Dendritic cell treated with granulocyte-macrophage colony-stimulating factor and Interleukin-4, amounts not matched to agents 40 ng/mL and 50 ng/mL, for 4 days (primary cell): ENCODE data around the gene CACNA1C.
"Not testable (repeated sequence)": the region's sequence is repeated elsewhere in the genome, so short reads cannot be mapped to it uniquely, and the experiment has no call there.

Source experiments
- H3K27ac Mint-ChIP-seq: one replicate; pipeline ENCODE4 v1.8.0; 2022; ENCODE audit warnings: mild to moderate bottlenecking, mixed read lengths
- H3K27me3 Mint-ChIP-seq: one replicate; pipeline ENCODE4 v1.8.0; 2022; ENCODE audit warnings: mild to moderate bottlenecking, mixed read lengths
- H3K36me3 Mint-ChIP-seq: one replicate; pipeline ENCODE4 v1.8.0; 2022; ENCODE audit warnings: low read depth, mixed read lengths
- H3K4me1 Mint-ChIP-seq: one replicate; pipeline ENCODE4 v1.8.0; 2022; ENCODE audit warnings: low read depth, mixed read lengths
- H3K4me3 Mint-ChIP-seq: one replicate; pipeline ENCODE4 v1.8.0; 2022; ENCODE audit warnings: mild to moderate bottlenecking, moderate library complexity, mixed read lengths
- H3K9me3 Mint-ChIP-seq: one replicate; pipeline ENCODE4 v1.8.0; 2022; ENCODE audit warnings: mixed read lengths
- intact Hi-C: fragments of 100-400 bp; cut with micrococcal nuclease; formaldehyde crosslinking; loops from one replicate; pipeline ENCODE4 v1.15.0; 2022

CACNA1C gene

GRCh38 chr12:2733493-2734355, 680.9 kb downstream of the CACNA1C start:
- Mint-ChIP-seq H3K27me3 (no peaks in the 10 kb centered on the region), H3K4me1 (peaks cover 9% of the 10 kb centered on the region), H3K27ac (no peak overlapping the region), H3K4me3 (no peak overlapping the region), H3K36me3 (no peaks in the 10 kb centered on the region), H3K9me3 (no peaks in the 10 kb centered on the region)
- intact Hi-C loops, result no loop called here

- peaks cover 9% of the 10 kb centered on the region for H3K4me1 Mint-ChIP-seq
- H3K27ac Mint-ChIP-seq, result no peak overlapping the region
- H3K36me3 Mint-ChIP-seq, result no peaks in the 10 kb centered on the region
- intact Hi-C loops, result no loop called here
- no peaks in the 10 kb centered on the region for H3K9me3 Mint-ChIP-seq
- no peaks in the 10 kb centered on the region for H3K27me3 Mint-ChIP-seq
- H3K4me3 Mint-ChIP-seq, result no peak overlapping the region
These were observed 682.6 kb downstream of the CACNA1C start for GRCh38 chr12:2735432-2735831.

GRCh38 chr12:2737656-2738241, 685.0 kb downstream of the CACNA1C start:
- Mint-ChIP-seq H3K9me3 (no peaks in the 10 kb centered on the region), H3K4me1 (peaks cover 1% of the 10 kb centered on the region), H3K27ac (no peak overlapping the region), H3K4me3 (no peak overlapping the region), H3K36me3 (no peaks in the 10 kb centered on the region), H3K27me3 (no peaks in the 10 kb centered on the region)
- intact Hi-C loops, result no loop called here

- H3K27ac Mint-ChIP-seq, result no peak overlapping the region
- no peak overlapping the region for H3K4me3 Mint-ChIP-seq
- H3K27me3 Mint-ChIP-seq, result no peaks in the 10 kb centered on the region
- no peaks in the 10 kb centered on the region for H3K9me3 Mint-ChIP-seq
- no peaks in the 10 kb centered on the region for H3K4me1 Mint-ChIP-seq
- H3K36me3 Mint-ChIP-seq, result no peaks in the 10 kb centered on the region
- intact Hi-C loops, result no loop called here
These were observed 686.3 kb downstream of the CACNA1C start for GRCh38 chr12:2739069-2739468.

GRCh38 chr12:2739832-2740641, 687.2 kb downstream of the CACNA1C start:
- Mint-ChIP-seq H3K36me3 (no peaks in the 10 kb centered on the region), H3K27ac (no peak overlapping the region), H3K27me3 (no peaks in the 10 kb centered on the region), H3K4me1 (no peaks in the 10 kb centered on the region), H3K4me3 (no peak overlapping the region), H3K9me3 (no peaks in the 10 kb centered on the region)
- intact Hi-C loops, result no loop called here

- intact Hi-C loops, H3K9me3 Mint-ChIP-seq, H3K4me3 Mint-ChIP-seq, H3K27me3 Mint-ChIP-seq, H3K4me1 Mint-ChIP-seq, H3K36me3 Mint-ChIP-seq, H3K27ac Mint-ChIP-seq: not testable (repeated sequence)
These were observed 689.2 kb downstream of the CACNA1C start for GRCh38 chr12:2742037-2742436.

GRCh38 chr12:2743478-2743877, 690.7 kb downstream of the CACNA1C start:
- Mint-ChIP-seq H3K4me1 (no peaks in the 10 kb centered on the region), H3K36me3 (no peaks in the 10 kb centered on the region), H3K27me3 (no peaks in the 10 kb centered on the region), H3K27ac (no peak overlapping the region), H3K4me3 (no peak overlapping the region), H3K9me3 (no peaks in the 10 kb centered on the region)
- intact Hi-C loops, result no loop called here

GRCh38 chr12:2745655-2746054, 692.9 kb downstream of the CACNA1C start:
- H3K27ac Mint-ChIP-seq, result no peak overlapping the region
- H3K27me3 Mint-ChIP-seq, result peaks cover 1% of the 10 kb centered on the region
- H3K36me3 Mint-ChIP-seq, result no peaks in the 10 kb centered on the region
- no peaks in the 10 kb centered on the region for H3K9me3 Mint-ChIP-seq
- intact Hi-C loops, result no loop called here
- no peak overlapping the region for H3K4me3 Mint-ChIP-seq
- no peaks in the 10 kb centered on the region for H3K4me1 Mint-ChIP-seq
